HG03571 (cell line): Measurements from ENCODE around the gene SLC9A9.

Experiments used
- ATAC-seq: cut with Tn5 transposase; IDR thresholded peaks from one replicate; pipeline ENCODE4 v1.9.1; 2021; ENCODE audit not compliant: unreplicated experiment

Gene SLC9A9

DNA sequence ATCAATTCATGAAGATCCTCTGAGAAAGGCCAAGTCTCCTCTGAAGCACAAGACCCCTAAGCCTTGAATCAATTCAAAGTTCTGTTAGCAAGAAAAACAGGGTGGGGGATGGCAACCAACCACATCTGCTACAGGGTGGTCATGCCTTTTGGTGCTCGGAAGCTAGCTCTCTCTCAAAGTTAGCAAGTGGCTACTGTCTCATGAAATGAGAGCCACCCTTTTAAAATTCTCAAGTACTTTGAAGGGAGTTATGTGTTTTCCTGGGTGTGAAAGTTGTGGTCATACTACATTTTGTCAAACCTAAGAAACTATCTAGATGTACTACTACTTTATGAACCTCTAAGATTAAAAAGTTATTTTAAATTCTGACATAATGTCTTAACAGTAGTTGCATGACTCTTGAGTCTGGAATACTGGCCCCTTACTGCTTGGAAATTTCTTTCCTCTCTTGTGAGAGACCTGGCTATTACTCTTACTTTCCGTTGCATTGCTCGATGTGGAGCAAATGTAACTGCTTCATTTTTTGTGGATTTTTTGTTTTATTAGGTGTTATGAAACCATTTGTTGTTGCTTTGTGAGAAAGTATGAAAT is 612.6 kb downstream of the SLC9A9 start:
- ATAC-seq = no peak

DNA sequence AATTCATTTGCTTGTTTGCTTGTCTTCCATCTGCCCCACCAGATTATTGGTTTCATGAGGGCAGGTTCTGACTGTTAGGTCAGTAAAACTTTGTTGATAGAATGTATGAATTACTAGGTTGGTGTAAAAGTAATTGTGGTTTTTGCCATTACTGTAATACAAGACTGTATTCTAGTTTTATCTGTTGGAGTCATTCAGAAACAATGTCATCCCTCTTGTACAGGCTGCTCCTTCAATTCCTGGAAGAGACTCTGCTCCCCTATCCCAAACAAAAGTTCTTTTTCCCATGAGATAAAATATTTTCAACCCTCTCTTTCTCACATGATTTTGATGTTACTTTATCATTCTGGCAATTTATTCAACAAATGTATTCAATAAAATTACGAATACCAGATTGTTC is 613.7 kb downstream of the SLC9A9 start:
- no peak for ATAC-seq

DNA sequence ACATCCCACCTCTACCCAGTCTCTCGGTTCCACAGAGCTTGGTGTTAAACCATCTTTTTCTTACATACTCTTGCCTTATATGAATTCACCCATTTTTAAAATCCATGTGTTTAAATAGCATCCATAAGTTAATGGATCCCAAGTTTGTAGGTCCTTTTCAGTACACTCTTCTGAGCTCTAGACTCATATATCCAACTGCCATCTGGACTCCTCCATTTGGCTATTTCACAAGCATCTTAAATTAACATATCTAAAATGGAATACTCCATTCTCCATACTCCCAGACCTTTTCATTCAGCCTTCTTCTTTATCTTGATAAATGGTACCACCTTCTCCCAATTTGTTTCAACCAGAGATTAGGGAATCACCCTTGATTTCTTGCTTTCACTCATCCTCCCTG is 615.3 kb downstream of the SLC9A9 start:
- no peak for ATAC-seq

DNA sequence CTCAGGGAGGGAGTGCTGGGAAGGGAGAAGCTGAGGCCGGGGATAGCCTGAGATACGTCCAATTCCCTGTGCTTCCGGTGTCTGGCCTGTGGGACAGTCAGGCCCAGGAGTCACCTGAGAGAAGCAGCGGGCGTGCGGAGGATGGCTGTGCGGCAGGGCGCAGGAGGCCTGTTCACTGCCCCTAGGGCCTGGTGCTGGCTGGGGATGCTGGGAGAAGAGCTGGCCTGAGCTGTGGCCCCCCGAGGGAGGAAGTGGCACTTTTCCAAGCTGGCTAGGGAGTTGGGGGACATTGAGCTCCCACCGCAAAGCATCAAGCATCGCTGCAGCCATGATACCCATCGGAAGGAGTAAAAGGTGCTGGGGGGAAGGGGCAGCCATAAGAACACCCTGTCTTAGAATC is 619.9 kb downstream of the SLC9A9 start:
- ATAC-seq = no peak

DNA sequence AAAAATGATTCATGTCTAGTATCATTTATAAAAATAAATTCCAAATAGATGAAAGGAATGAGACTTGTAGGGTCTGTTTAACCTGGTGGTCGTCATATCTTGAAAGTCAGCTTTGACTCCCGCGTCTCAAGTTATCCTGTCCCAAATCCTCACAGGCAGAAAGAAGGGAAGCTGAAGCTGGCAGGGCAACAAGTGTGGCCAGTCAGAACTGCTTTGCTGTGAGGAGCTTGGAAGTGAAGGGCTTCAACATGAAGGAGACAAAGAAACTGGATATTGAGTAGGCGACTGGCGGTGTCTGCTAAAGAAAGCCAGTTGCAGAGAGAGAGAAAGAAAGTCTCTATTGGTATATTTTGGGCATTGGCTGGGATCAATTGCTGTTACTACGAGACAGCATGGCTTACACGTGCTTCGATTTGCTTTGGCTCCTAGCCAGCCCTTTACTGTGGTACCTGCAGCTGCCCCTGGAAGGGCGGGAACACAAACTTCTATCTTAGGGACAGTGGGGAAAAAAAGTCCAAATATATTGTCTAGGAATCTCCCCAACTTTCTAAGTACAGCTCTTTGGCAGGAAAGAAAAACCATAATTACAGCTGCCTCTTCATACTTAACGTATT is 621.5 kb downstream of the SLC9A9 start:
- ATAC-seq = no peak

DNA sequence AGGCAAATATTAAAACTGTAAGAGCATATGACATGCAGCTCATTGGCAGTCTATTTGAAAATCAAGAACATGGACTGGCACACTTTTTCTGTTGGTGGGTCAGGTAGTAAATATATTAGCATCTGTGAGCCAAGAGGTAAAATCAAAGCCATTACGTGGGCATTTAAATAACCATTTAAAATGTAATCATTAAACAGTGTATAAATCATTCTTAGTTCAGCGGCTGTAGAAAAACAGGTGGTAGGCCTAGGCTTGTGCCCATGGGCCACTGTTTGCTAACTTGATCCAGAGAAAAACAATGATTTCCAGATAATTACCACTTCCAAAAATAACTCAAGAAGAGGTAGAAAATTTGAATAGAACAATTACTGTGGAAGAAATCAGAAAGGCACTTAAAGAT is 623.6 kb downstream of the SLC9A9 start:
- no peak for ATAC-seq

DNA sequence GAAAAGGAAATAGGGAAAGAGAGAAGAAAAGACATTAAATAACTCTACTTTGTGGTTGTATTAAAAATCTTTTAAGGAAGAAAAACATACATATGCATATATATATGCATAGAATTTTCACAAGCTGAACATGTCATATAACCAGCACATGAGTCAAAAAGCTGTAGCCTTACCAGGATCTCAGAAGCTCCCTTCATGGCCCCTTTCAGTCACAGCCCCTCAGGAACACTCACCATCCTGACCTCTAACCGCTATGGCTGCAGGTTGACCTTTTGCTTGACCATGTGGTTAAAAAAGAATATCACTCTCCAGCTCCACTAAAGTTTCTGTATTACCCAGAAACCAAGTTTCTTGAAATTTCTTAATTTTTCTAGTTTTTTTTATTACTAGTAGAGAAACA is 625.3 kb downstream of the SLC9A9 start:
- no peak for ATAC-seq

DNA sequence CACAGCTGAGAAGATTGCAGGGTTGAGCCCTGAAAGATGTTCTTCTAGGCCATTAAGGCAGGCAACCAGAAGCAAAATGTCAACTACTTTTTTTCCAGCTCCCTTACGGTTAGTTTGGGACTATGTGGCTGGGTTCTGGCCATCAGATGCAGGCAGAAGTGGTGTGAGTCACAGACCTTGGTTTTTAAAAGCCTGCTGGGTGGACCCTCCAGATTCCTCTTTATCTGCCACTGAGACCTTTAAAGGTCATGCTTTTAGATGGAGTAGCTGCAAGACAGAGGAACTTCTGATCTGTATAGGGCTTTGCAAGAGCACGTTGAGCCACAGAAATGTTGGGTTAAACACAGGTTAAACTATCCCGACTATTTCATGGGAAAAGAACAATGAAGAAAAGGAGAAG is 625.8 kb downstream of the SLC9A9 start:
- no peak for ATAC-seq

DNA sequence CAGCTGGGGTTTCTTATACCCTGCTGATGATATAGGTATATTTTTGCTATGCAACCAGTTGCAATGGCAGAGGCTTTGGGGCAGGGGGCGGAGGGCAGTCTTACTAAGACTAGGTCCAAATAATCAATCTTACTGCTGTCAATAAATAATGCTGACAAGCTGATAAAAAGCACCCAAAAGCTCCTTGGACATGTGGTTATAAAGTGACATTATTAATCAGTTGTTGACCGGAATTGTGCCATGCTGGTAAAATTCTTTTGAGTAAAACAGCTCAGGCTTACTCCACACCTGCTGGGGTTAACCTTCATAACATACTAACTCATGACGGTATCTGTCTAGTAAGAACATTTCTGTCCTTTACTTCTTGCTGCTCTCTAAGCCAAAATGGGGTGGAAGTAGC is 626.8 kb downstream of the SLC9A9 start:
- ATAC-seq = no peak

DNA sequence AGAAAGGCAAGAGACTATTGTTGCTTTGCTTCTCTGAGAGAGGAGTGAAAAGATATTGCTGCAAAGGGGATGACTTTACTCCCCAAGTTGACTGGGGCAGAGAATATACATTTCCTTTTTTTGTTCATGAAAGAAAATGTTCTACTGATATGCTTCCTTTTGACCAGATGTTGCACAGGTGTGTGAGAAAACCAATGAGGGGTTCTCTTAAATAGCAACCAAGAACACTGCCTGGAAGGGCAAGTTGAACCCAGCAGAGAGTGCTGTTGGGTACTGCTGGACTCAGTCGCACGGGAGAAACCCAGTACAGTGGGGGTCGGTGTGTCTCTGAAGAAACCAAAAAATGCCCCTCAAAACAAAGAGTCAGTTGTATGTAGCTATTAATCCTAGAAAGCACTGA is 627.5 kb downstream of the SLC9A9 start:
- no peak for ATAC-seq

DNA sequence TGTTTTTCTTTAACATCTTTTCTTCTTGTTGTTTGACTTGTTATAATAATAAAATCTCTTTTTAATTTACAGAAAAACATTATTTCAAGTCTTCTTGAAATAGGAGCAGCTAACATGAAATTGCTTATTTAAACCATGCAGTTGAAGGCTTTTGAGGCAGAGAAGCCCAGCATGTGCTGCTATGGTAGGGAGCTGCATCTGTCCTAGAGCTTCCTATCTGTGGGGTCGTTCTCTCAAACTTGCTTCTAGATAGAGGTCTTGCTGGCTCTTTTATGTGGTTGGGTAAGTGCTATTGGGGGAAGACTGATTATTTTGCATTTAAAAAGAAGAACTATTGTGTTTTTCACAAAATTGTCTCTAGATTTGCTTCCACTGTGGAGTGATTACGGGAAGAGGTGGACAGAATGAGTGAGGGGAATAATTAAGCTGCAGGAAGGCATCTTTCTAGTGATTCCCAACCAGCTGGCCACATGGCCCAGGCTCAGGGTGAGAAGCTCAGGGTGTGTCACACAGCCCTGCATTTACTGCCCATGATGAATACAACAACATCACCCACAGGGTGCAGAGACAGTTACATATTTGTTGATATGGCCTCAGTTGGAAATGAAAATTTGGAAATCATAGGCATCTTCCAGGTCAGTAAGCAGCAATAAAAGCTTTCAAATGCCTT is 630.0 kb downstream of the SLC9A9 start:
- no peak for ATAC-seq

DNA sequence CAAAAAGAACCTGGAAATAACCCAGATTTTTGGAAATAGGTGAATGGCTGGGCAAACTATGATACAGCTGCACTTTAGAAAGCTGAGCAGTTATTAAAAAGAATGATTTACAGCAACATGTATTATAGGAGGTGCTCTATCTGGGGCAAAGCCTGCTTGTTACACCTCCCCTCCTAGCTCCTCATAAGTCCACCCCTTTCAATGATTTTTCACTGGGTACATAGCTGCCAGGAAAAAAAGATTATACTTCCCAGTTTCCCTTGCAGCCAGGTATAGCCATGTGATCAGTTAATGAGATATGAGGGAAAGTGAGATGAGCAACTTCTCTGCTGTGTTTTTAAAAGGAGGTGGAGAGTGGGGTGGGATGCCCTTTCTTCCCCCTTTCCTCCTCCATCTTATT is 631.0 kb downstream of the SLC9A9 start:
- no peak for ATAC-seq

DNA sequence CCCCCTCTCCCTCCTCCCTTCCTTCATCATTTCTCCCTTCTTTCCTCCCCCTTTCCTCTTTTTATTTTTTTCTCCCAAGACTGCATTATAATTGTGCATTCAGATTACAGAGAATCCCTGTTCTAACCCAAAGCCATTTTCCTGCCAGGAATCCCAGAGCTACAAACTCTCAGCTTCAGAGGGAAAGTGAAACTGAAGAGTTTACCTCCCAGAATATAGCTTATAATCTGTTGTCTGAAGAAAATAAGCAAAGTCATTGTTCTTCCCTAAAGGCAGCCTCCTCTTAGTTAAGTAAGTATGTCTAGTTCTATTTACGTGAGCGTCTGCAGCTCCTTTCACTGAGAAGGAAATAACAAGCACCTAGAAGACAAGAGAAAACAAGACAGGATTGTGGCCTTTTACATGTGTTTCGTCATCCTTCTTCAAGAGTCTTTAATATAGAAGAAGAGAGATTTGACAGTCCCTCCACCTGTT is 631.5 kb downstream of the SLC9A9 start:
- ATAC-seq = no peak
